ENCODE data around the gene PMF1. TPM values are rescaled to one million over a fixed set of nuclear protein-coding genes. Genes with fewer than 3 reads are reported as not detected.

PMF1 gene
- total and polyA plus RNA-seq, 2 donors (not counting 3 experiments of a cell fraction or from before 2014, with no cell fraction given) = 58.4 to 134 TPM

- POLR2A ChIA-PET = interaction anchor here (0.5 to 2.1 kb wide), 3 partner anchors 17 to 35 kb away, joined by 3 to 10 read pairs (median 3); partner anchors contain the start of gene PMF1
- Histone ChIP-seq H3K9me1 (replicated peaks; ENCODE audit: control insufficient read depth, extremely low read depth, insufficient read depth, low read length) (no peaks in the 10 kb centered on the region), H3K4me1 (ENCODE audit: control insufficient read depth, extremely low read depth, insufficient read depth, low read length) (peaks cover 9% of the 10 kb centered on the region), H3K9ac (replicated peaks; ENCODE audit: extremely low read depth, insufficient read depth, low read length) (peak within 1 kb of the TSS; percentile 88), H2AFZ (ENCODE audit: low read depth, low read length) (peak within 1 kb of the TSS; percentile 72), H3K27me3 (ENCODE audit: control insufficient read depth in 2 of 2, insufficient read depth in 2 of 2, low read length in 2 of 2) (no peaks in the 10 kb centered on the region), H4K20me1 (replicated peaks; ENCODE audit: control insufficient read depth, extremely low read depth, insufficient read depth, low read length) (no peaks in the 10 kb centered on the region), H3K4me2 (ENCODE audit: insufficient read depth, low read length) (peak within 1 kb of the TSS; percentile 81), H3K4me3 (replicated peaks in 1 of 3; ENCODE audit: insufficient read depth in 1 of 3, low read depth in 1 of 3, low read length in 3 of 3) (peak within 1 kb of the TSS; percentile 33 to 86 (median 64)), H3K27ac (ENCODE audit: insufficient read depth, low read depth, low read length) (peak within 1 kb of the TSS; percentile 86), H3K79me2 (ENCODE audit: control insufficient read depth, insufficient read depth, low read length) (peaks cover 39% of the 10 kb centered on the region), H3K9me3 (replicated peaks; ENCODE audit: control insufficient read depth, insufficient read depth, low read length) (no peaks in the 10 kb centered on the region), H3K36me3 (ENCODE audit: control insufficient read depth in 2 of 2, extremely low read depth in 1 of 2, insufficient read depth in 2 of 2, low read length in 2 of 2) (no peaks in the 10 kb centered on the region)
- CTCF ChIA-PET = interaction anchor here (0.6 to 2.9 kb wide), 11 partner anchors 19 to 141 kb away, joined by 3 to 20 read pairs (median 4); partner anchors contain the start of gene PMF1
- intact Hi-C loops (cut with micrococcal nuclease) = loop anchor here (1.0 to 5.0 kb wide), 4 partner anchors 20 to 47 kb away; partner anchors contain the start of gene PMF1
- FAIRE-seq (peak; percentile 100), DNase-seq (ENCODE audit: low read depth, low spot score) (peak; percentile 100)
- TF ChIP-seq EZH2 (IDR thresholded peaks at IDR 0.05; ENCODE audit: borderline replicate concordance, low read depth, low read length, severe bottlenecking) (no peak), JUN (IDR thresholded peaks at IDR 0.05; ENCODE audit: borderline replicate concordance, insufficient read depth, insufficient read length, low read depth) (peak; percentile 59), MYC (IDR thresholded peaks at IDR 0.05; ENCODE audit: low read depth, low read length) (no peak), FOS (IDR thresholded peaks at IDR 0.05; ENCODE audit: borderline replicate concordance, insufficient read depth, low read length) (peak; percentile 32), POLR2A (IDR thresholded peaks at IDR 0.05; ENCODE audit: low read depth, low read length) (peak; percentile 85), MAX (IDR thresholded peaks at IDR 0.05; ENCODE audit: insufficient read depth, insufficient read length) (no peak), POLR2AphosphoS5 (IDR thresholded peaks at IDR 0.05; ENCODE audit: insufficient read depth, low read depth, low read length) (peak; percentile 85), CTCF (IDR thresholded peaks at IDR 0.05; ENCODE audit: extremely low read depth in 1 of 2, insufficient read depth in 1 of 2, low read depth in 1 of 2, low read length in 2 of 2) (peak; percentile 27 to 53)
- dilution Hi-C loops (cut with MboI; ENCODE audit: extremely low pct_ligation_motif_present, low sequenced_read_pairs) = no loop called here
- TSS peak; percentile 93 for BruUV-seq (replicated peaks)
Observed at GRCh38 chr1:156193488-156194299, 19.1 kb upstream of the PMF1 start, which contains the start of gene SLC25A44. SLC25A44 (plus strand) TSS chr1:156194104; CDS start chr1:156199848, 5,744 bp downstream.

Data from endothelial cell of umbilical vein (primary cell).